ENCODE data around the gene PPFIA1. TPM values are rescaled to one million over a fixed set of nuclear protein-coding genes. Genes with fewer than 3 reads are reported as not detected.

The PPFIA1 gene
- total RNA-seq, 1 experiment from 2014 or later: 113 TPM

- Histone ChIP-seq H3K27ac (ENCODE audit: low read depth, low read length, poor library complexity, severe bottlenecking) (no peak overlapping the region), H3K4me3 (ENCODE audit: low read depth, low read length, poor library complexity, severe bottlenecking) (no peak overlapping the region), H3K27me3 (replicated peaks; ENCODE audit: insufficient read depth, low read depth, low read length, poor library complexity) (no peaks in the 10 kb centered on the region), H3K4me1 (ENCODE audit: insufficient read depth, low read length, poor library complexity, severe bottlenecking) (peaks cover 5% of the 10 kb centered on the region), H3K36me3 (ENCODE audit: insufficient read depth, low read length, poor library complexity, severe bottlenecking) (peaks cover 66% of the 10 kb centered on the region), H3K9me3 (ENCODE audit: low read depth, low read length, poor library complexity, severe bottlenecking) (no peaks in the 10 kb centered on the region)
- no peak for TF ChIP-seq CTCF (conservative IDR thresholded peaks at IDR 0.05; ENCODE audit: low read depth, low read length)
- TF ChIP-seq EZH2 (IDR thresholded peaks at IDR 0.05; ENCODE audit: borderline replicate concordance, low read depth, low read length, poor library complexity, severe bottlenecking): no peak
- no peak for DNase-seq (ENCODE audit: low spot score)
- ChIA-PET CTCF (interaction anchor here (0.6 kb wide), 1 partner anchor 157 kb away, joined by 4 read pairs; no protein-coding TSS in a partner anchor), POLR2A (ENCODE audit: low non-redundant PET) (interaction anchor here (0.6 kb wide), 1 partner anchor 130 kb away, joined by 3 read pairs; no protein-coding TSS in a partner anchor)
- BruUV-seq (replicated peaks): no TSS peak
- intact Hi-C loops (cut with micrococcal nuclease; ENCODE audit: unreplicated experiment): no loop called here
Observed at GRCh38 chr11:70348608-70349007, 78.1 kb downstream of the PPFIA1 start.

GRCh38 chr11:70351646-70352045, 81.2 kb downstream of the PPFIA1 start:
- Histone ChIP-seq H3K9me3 (ENCODE audit: low read depth, low read length, poor library complexity, severe bottlenecking) (no peaks in the 10 kb centered on the region), H3K27ac (ENCODE audit: low read depth, low read length, poor library complexity, severe bottlenecking) (no peak overlapping the region), H3K36me3 (ENCODE audit: insufficient read depth, low read length, poor library complexity, severe bottlenecking) (peaks cover 75% of the 10 kb centered on the region), H3K27me3 (replicated peaks; ENCODE audit: insufficient read depth, low read depth, low read length, poor library complexity) (no peaks in the 10 kb centered on the region), H3K4me1 (ENCODE audit: insufficient read depth, low read length, poor library complexity, severe bottlenecking) (peaks cover under 1% of the 10 kb centered on the region), H3K4me3 (ENCODE audit: low read depth, low read length, poor library complexity, severe bottlenecking) (no peak overlapping the region)
- no peak for DNase-seq (ENCODE audit: low spot score)
- no TSS peak for BruUV-seq (replicated peaks)
- intact Hi-C loops (cut with micrococcal nuclease; ENCODE audit: unreplicated experiment): no loop called here
- TF ChIP-seq EZH2 (IDR thresholded peaks at IDR 0.05; ENCODE audit: borderline replicate concordance, low read depth, low read length, poor library complexity, severe bottlenecking): no peak
- TF ChIP-seq CTCF (conservative IDR thresholded peaks at IDR 0.05; ENCODE audit: low read depth, low read length): no peak
- POLR2A ChIA-PET (ENCODE audit: low non-redundant PET): no interaction called here
- CTCF ChIA-PET: no interaction called here

DNA sequence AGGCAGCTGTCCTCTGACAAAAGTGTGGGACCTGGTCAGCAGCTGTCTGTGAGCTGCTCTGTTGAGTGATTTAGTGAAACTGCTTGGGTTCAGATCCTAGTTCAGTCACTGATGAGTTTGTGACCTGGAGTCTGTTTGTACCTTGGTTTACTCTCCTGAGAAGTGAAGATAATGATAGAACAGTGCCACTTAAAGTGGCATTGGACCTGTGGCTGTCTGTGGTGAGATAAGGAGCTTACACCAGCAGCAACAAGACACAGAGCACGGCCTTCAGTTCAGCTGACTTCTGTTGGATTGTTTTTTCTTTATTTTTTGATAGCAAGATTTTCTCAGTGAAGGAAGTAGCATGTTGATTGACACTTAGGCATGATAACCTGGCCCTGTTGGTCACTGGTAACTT, 81.6 kb downstream of the PPFIA1 start:
- H3K27ac ChIP-seq (ENCODE audit: low read depth, low read length, poor library complexity, severe bottlenecking): no peak overlapping the region
- DNase-seq (ENCODE audit: low spot score): no peak
- POLR2A ChIA-PET (ENCODE audit: low non-redundant PET): no interaction called here
- no peak overlapping the region for H3K4me3 ChIP-seq (ENCODE audit: low read depth, low read length, poor library complexity, severe bottlenecking)
- no peak for TF ChIP-seq EZH2 (IDR thresholded peaks at IDR 0.05; ENCODE audit: borderline replicate concordance, low read depth, low read length, poor library complexity, severe bottlenecking)
- TF ChIP-seq CTCF (conservative IDR thresholded peaks at IDR 0.05; ENCODE audit: low read depth, low read length): no peak
- no peaks in the 10 kb centered on the region for H3K27me3 ChIP-seq (replicated peaks; ENCODE audit: insufficient read depth, low read depth, low read length, poor library complexity)
- peaks cover 78% of the 10 kb centered on the region for H3K36me3 ChIP-seq (ENCODE audit: insufficient read depth, low read length, poor library complexity, severe bottlenecking)
- intact Hi-C loops (cut with micrococcal nuclease; ENCODE audit: unreplicated experiment): no loop called here
- no peaks in the 10 kb centered on the region for H3K4me1 ChIP-seq (ENCODE audit: insufficient read depth, low read length, poor library complexity, severe bottlenecking)
- BruUV-seq (replicated peaks): no TSS peak
- CTCF ChIA-PET: no interaction called here
- H3K9me3 ChIP-seq (ENCODE audit: low read depth, low read length, poor library complexity, severe bottlenecking): no peaks in the 10 kb centered on the region

All from A673 (cell line).